ENCODE measurements around the gene RAB27A. TPM values are rescaled to one million over a fixed set of nuclear protein-coding genes. Genes with fewer than 3 reads are reported as not detected.

Gene RAB27A
- total RNA-seq, 1 donor from 2014 or later: 17.8 TPM

GRCh38 chr15:55234800-55235104, 54.9 kb downstream of the RAB27A start:
- no peaks in the 10 kb centered on the region for H3K27me3 ChIP-seq (ENCODE audit: insufficient read depth, low read length)
- no peaks in the 10 kb centered on the region for H3K9me3 ChIP-seq (ENCODE audit: insufficient read depth, low read depth, low read length)
- no peak for TF ChIP-seq CTCF (IDR thresholded peaks at IDR 0.05; ENCODE audit: insufficient read depth, low read depth, low read length)
- no peak for TF ChIP-seq EZH2 (IDR thresholded peaks at IDR 0.05; ENCODE audit: insufficient read depth, low read length)
- H2AFZ ChIP-seq (ENCODE audit: low read depth, low read length): no peak overlapping the region
- no peak overlapping the region for H3K27ac ChIP-seq (ENCODE audit: low read depth, low read length)
- H3K79me2 ChIP-seq (ENCODE audit: insufficient read depth, low read length): no peaks in the 10 kb centered on the region
- H3K27me3 Mint-ChIP-seq (ENCODE audit: low read depth, unreplicated experiment): no peaks in the 10 kb centered on the region
- H3K9ac ChIP-seq (ENCODE audit: low read length): no peak overlapping the region
- no peak for FAIRE-seq
- H3K36me3 Mint-ChIP-seq (ENCODE audit: low read depth, unreplicated experiment): no peaks in the 10 kb centered on the region
- no peaks in the 10 kb centered on the region for H4K20me1 ChIP-seq (ENCODE audit: insufficient read depth, low read length)
- H3K4me3 ChIP-seq (ENCODE audit: insufficient read depth, low read depth, low read length): no peak overlapping the region
- no peak for DNase-seq (ENCODE audit: low read depth)
- peaks cover 6% of the 10 kb centered on the region for H3K4me1 Mint-ChIP-seq (ENCODE audit: low read depth, unreplicated experiment)
- H3K4me1 ChIP-seq (ENCODE audit: insufficient read depth, low read length): peaks cover 4% of the 10 kb centered on the region
- H3K36me3 ChIP-seq (ENCODE audit: insufficient read depth, low read length): no peaks in the 10 kb centered on the region
- no peak overlapping the region for H3K4me2 ChIP-seq (ENCODE audit: low read length)
- H3K4me3 Mint-ChIP-seq (ENCODE audit: unreplicated experiment): no peak overlapping the region
- no peak overlapping the region for H3K27ac Mint-ChIP-seq (ENCODE audit: unreplicated experiment)
- H3K9me3 Mint-ChIP-seq (ENCODE audit: unreplicated experiment): no peaks in the 10 kb centered on the region

GRCh38 chr15:55234104-55234799, 55.4 kb downstream of the RAB27A start:
- Mint-ChIP-seq H3K9me3 (ENCODE audit: unreplicated experiment) (no peaks in the 10 kb centered on the region), H3K4me3 (ENCODE audit: unreplicated experiment) (no peak overlapping the region), H3K4me1 (ENCODE audit: low read depth, unreplicated experiment) (peaks cover 6% of the 10 kb centered on the region), H3K27ac (ENCODE audit: unreplicated experiment) (no peak overlapping the region), H3K27me3 (ENCODE audit: low read depth, unreplicated experiment) (no peaks in the 10 kb centered on the region), H3K36me3 (ENCODE audit: low read depth, unreplicated experiment) (no peaks in the 10 kb centered on the region)
- FAIRE-seq (no peak), DNase-seq (ENCODE audit: low read depth) (no peak)
- H3K4me3 ChIP-seq (ENCODE audit: insufficient read depth, low read depth, low read length): no peak overlapping the region
- H3K79me2 ChIP-seq (ENCODE audit: insufficient read depth, low read length): no peaks in the 10 kb centered on the region
- H3K9ac ChIP-seq (ENCODE audit: low read length): no peak overlapping the region
- H3K27me3 ChIP-seq (ENCODE audit: insufficient read depth, low read length): no peaks in the 10 kb centered on the region
- no peaks in the 10 kb centered on the region for H4K20me1 ChIP-seq (ENCODE audit: insufficient read depth, low read length)
- H2AFZ ChIP-seq (ENCODE audit: low read depth, low read length): no peak overlapping the region
- no peaks in the 10 kb centered on the region for H3K9me3 ChIP-seq (ENCODE audit: insufficient read depth, low read depth, low read length)
- H3K27ac ChIP-seq (ENCODE audit: low read depth, low read length): no peak overlapping the region
- peaks cover 4% of the 10 kb centered on the region for H3K4me1 ChIP-seq (ENCODE audit: insufficient read depth, low read length)
- no peaks in the 10 kb centered on the region for H3K36me3 ChIP-seq (ENCODE audit: insufficient read depth, low read length)
- TF ChIP-seq CTCF (IDR thresholded peaks at IDR 0.05; ENCODE audit: insufficient read depth, low read depth, low read length) (no peak), EZH2 (IDR thresholded peaks at IDR 0.05; ENCODE audit: insufficient read depth, low read length) (no peak)
- no peak overlapping the region for H3K4me2 ChIP-seq (ENCODE audit: low read length)

- no peak overlapping the region for H3K4me3 Mint-ChIP-seq (ENCODE audit: unreplicated experiment)
- no peak overlapping the region for H3K4me2 ChIP-seq (ENCODE audit: low read length)
- H3K27ac Mint-ChIP-seq (ENCODE audit: unreplicated experiment): no peak overlapping the region
- H3K9ac ChIP-seq (ENCODE audit: low read length): no peak overlapping the region
- no peaks in the 10 kb centered on the region for H3K27me3 Mint-ChIP-seq (ENCODE audit: low read depth, unreplicated experiment)
- H3K9me3 ChIP-seq (ENCODE audit: insufficient read depth, low read depth, low read length): no peaks in the 10 kb centered on the region
- H3K79me2 ChIP-seq (ENCODE audit: insufficient read depth, low read length): no peaks in the 10 kb centered on the region
- peaks cover 4% of the 10 kb centered on the region for H3K4me1 ChIP-seq (ENCODE audit: insufficient read depth, low read length)
- no peak overlapping the region for H3K27ac ChIP-seq (ENCODE audit: low read depth, low read length)
- FAIRE-seq (no peak), DNase-seq (ENCODE audit: low read depth) (no peak)
- no peak for TF ChIP-seq CTCF (IDR thresholded peaks at IDR 0.05; ENCODE audit: insufficient read depth, low read depth, low read length)
- TF ChIP-seq EZH2 (IDR thresholded peaks at IDR 0.05; ENCODE audit: insufficient read depth, low read length): no peak
- H3K4me3 ChIP-seq (ENCODE audit: insufficient read depth, low read depth, low read length): no peak overlapping the region
- no peaks in the 10 kb centered on the region for H3K36me3 Mint-ChIP-seq (ENCODE audit: low read depth, unreplicated experiment)
- no peaks in the 10 kb centered on the region for H3K27me3 ChIP-seq (ENCODE audit: insufficient read depth, low read length)
- H3K9me3 Mint-ChIP-seq (ENCODE audit: unreplicated experiment): no peaks in the 10 kb centered on the region
- no peaks in the 10 kb centered on the region for H4K20me1 ChIP-seq (ENCODE audit: insufficient read depth, low read length)
- H2AFZ ChIP-seq (ENCODE audit: low read depth, low read length): no peak overlapping the region
- no peaks in the 10 kb centered on the region for H3K36me3 ChIP-seq (ENCODE audit: insufficient read depth, low read length)
- peaks cover 6% of the 10 kb centered on the region for H3K4me1 Mint-ChIP-seq (ENCODE audit: low read depth, unreplicated experiment)
Measured at GRCh38 chr15:55231455-55231854, 58.2 kb downstream of the RAB27A start.

All from astrocyte (in vitro differentiated cells and primary cell).